Skeletal muscle tissue (tissue), 4 donors: ENCODE data around the gene HTR1A. TPM values are rescaled to one million over a fixed set of nuclear protein-coding genes. Genes with fewer than 3 reads are reported as not detected.

Experiments
- H3K27ac ChIP-seq: one replicate; pipeline ENCODE4 v1.7.0; 2013; ENCODE audit warnings: mild to moderate bottlenecking, low read depth, low read length, inconsistent platforms
- H3K27me3 ChIP-seq, 3 donors: one replicate each; pipeline ENCODE4 v1.7.0; 2013; ENCODE audit warnings: low read length in 3 of 3; ENCODE audit not compliant: control insufficient read depth in 3 of 3, insufficient read depth in 3 of 3
- H3K36me3 ChIP-seq, 3 donors: one replicate each; pipeline ENCODE4 v1.7.0; 2013; ENCODE audit warnings: low read length in 3 of 3; ENCODE audit not compliant: control insufficient read depth in 3 of 3, insufficient read depth in 3 of 3
- H3K4me1 ChIP-seq, 3 donors: one replicate each; pipeline ENCODE4 v1.7.0; 2013; ENCODE audit warnings: low read length in 3 of 3, mild to moderate bottlenecking in 3 of 3; ENCODE audit not compliant: control insufficient read depth in 3 of 3, insufficient read depth in 3 of 3
- H3K4me3 ChIP-seq, 3 donors: one replicate each; pipeline ENCODE4 v1.7.0; 2013; ENCODE audit warnings: low read length in 3 of 3
- H3K9ac ChIP-seq, 3 donors: one replicate each; pipeline ENCODE4 v1.7.0; 2013; ENCODE audit warnings: low read length in 3 of 3, mild to moderate bottlenecking in 3 of 3, moderate library complexity in 2 of 3, low read depth in 1 of 3
- H3K9me3 ChIP-seq, 3 donors: one replicate each; pipeline ENCODE4 v1.7.0; 2013; ENCODE audit warnings: low read length in 3 of 3; ENCODE audit not compliant: control insufficient read depth in 3 of 3
- total RNA-seq: library from RNA; depleted of rRNA; stranded (reverse); fragments of >200 nt; gene quantifications from one replicate; pipeline ENCODE4 v1.2.3, GENCODE V29; 2014
- donor health status: Osteomylitis.

The HTR1A gene
- not detected for total RNA-seq

GRCh38 chr5:63962279-63962678, at the start of gene HTR1A:
TSS of gene HTR1A (minus strand) at chr5:63962445. CDS start at chr5:63961719, 726 bp downstream.
- Histone ChIP-seq H3K27ac (no peak within 1 kb of the TSS), H3K36me3 (no peaks in the 10 kb centered on the region), H3K9me3 (peaks cover 0 to 2% (median 0%) of the 10 kb centered on the region in 3 donors), H3K4me3 (no peak within 1 kb of the TSS), H3K4me1 (no peaks in the 10 kb centered on the region), H3K9ac (no peak within 1 kb of the TSS), H3K27me3 (peaks cover 37 to 39% (median 37%) of the 10 kb centered on the region in 3 donors)

GRCh38 chr5:64003966-64004365, 41.7 kb upstream of the HTR1A start:
- no peaks in the 10 kb centered on the region for H3K9me3 ChIP-seq
- H3K4me1 ChIP-seq, result no peaks in the 10 kb centered on the region
- H3K9ac ChIP-seq, result no peak overlapping the region
- H3K36me3 ChIP-seq, result no peaks in the 10 kb centered on the region
- no peak overlapping the region for H3K27ac ChIP-seq
- H3K4me3 ChIP-seq, result no peak overlapping the region
- no peaks in the 10 kb centered on the region for H3K27me3 ChIP-seq

DNA sequence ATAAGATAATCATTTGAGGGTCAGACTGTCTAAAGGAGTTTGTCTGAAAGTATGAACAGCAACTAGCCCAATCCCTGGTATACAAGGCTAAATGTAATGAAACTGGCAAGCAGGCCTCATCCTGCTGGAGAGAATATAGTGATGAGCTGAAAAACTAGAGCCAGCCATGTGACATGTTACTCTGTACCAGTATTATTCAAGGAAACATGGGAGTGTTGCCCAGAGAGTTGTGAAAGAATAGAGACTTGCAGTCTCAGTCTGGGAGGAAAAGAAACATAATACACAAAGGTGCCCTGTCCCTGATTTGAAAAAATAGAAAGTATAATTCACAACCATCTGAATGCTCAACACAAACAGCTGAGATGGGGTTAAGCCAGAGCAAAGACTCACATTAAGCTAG, 37.9 kb upstream of the HTR1A start:
- no peak overlapping the region for H3K9ac ChIP-seq
- no peak overlapping the region for H3K4me3 ChIP-seq
- no peak overlapping the region for H3K27ac ChIP-seq
- H3K9me3 ChIP-seq, result no peaks in the 10 kb centered on the region
- no peaks in the 10 kb centered on the region for H3K27me3 ChIP-seq
- H3K36me3 ChIP-seq, result no peaks in the 10 kb centered on the region
- H3K4me1 ChIP-seq, result no peaks in the 10 kb centered on the region

DNA sequence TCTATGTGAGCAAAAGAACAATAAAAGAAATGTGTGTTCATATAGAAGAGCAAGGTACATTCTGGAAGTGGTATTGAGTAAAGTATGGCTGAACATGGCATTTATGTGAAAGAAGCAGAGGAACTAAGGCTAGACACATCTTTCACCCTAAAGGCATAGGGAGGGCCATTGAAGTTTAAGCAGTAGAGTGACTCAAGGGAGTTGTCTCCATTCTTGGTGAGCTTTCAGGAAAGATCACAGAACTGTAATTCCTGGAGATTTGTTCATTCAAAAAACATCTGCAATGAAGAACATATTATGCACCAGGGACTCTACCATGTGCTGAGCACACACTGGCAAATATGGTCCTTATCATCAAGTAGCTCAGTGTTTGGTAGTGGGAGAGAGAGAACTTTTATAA, 24.8 kb upstream of the HTR1A start:
- no peak overlapping the region for H3K4me3 ChIP-seq

DNA sequence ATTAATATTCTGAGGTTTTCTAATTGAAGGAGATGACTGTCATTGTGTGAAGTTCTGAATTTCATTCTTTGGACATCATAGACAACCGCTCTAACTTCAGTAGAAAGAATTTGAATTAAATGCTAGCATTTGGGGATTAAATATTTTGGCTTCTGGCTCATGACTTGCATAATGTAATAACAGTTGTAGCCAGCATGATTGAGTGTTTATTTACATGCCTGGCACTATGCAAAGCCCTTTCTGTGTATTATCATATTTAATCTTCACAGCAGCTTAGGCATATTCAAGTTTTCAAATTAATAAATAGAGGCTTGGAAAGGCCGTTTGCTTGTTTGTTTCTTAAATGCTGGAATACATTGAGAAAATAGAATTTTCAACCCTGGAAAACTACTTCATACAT, 19.6 kb upstream of the HTR1A start:
- no peaks in the 10 kb centered on the region for H3K4me1 ChIP-seq
- H3K36me3 ChIP-seq, result no peaks in the 10 kb centered on the region
- no peak overlapping the region for H3K9ac ChIP-seq
- H3K4me3 ChIP-seq, result no peak overlapping the region
- H3K27me3 ChIP-seq, result no peaks in the 10 kb centered on the region
- no peak overlapping the region for H3K27ac ChIP-seq
- H3K9me3 ChIP-seq, result peaks cover 0 to 1% (median 0%) of the 10 kb centered on the region in 3 donors

More for the DNA sequence above, 24.8 kb upstream of the HTR1A start:
- Histone ChIP-seq H3K4me1 (no peaks in the 10 kb centered on the region), H3K9me3 (peaks cover 0 to 1% (median 0%) of the 10 kb centered on the region in 3 donors), H3K27me3 (no peaks in the 10 kb centered on the region), H3K27ac (no peak overlapping the region), H3K9ac (no peak overlapping the region), H3K36me3 (no peaks in the 10 kb centered on the region)

GRCh38 chr5:63963926-63964325, 1.7 kb upstream of the HTR1A start:
- no peaks in the 10 kb centered on the region for H3K4me1 ChIP-seq
- peaks cover 0 to 2% (median 0%) of the 10 kb centered on the region in 3 donors for H3K9me3 ChIP-seq
- H3K9ac ChIP-seq, result no peak overlapping the region
- peaks cover 33 to 37% (median 33%) of the 10 kb centered on the region in 3 donors for H3K27me3 ChIP-seq
- no peaks in the 10 kb centered on the region for H3K36me3 ChIP-seq
- no peak overlapping the region for H3K4me3 ChIP-seq
- no peak overlapping the region for H3K27ac ChIP-seq

GRCh38 chr5:63963080-63963735, 963 bp upstream of the HTR1A start:
- no peak overlapping the region for H3K27ac ChIP-seq
- H3K36me3 ChIP-seq, result no peaks in the 10 kb centered on the region
- peaks cover 0 to 2% (median 0%) of the 10 kb centered on the region in 3 donors for H3K9me3 ChIP-seq
- H3K4me1 ChIP-seq, result no peaks in the 10 kb centered on the region
- H3K4me3 ChIP-seq, result no peak overlapping the region
- H3K27me3 ChIP-seq, result peaks cover 37 to 39% (median 37%) of the 10 kb centered on the region in 3 donors
- no peak overlapping the region for H3K9ac ChIP-seq

- Histone ChIP-seq H3K36me3 (no peaks in the 10 kb centered on the region), H3K9ac (no peak overlapping the region), H3K27me3 (peaks cover 37 to 39% (median 37%) of the 10 kb centered on the region in 3 donors), H3K9me3 (peaks cover 0 to 2% (median 0%) of the 10 kb centered on the region in 3 donors), H3K4me1 (no peaks in the 10 kb centered on the region), H3K27ac (no peak overlapping the region), H3K4me3 (no peak overlapping the region)
Observed at GRCh38 chr5:63961598-63962161, 565 bp downstream of the HTR1A start.

- Histone ChIP-seq H3K4me1 (no peaks in the 10 kb centered on the region), H3K4me3 (no peak overlapping the region), H3K9ac (no peak overlapping the region), H3K27me3 (peaks cover 37 to 39% (median 37%) of the 10 kb centered on the region in 3 donors), H3K9me3 (peaks cover 0 to 2% (median 0%) of the 10 kb centered on the region in 3 donors), H3K36me3 (no peaks in the 10 kb centered on the region), H3K27ac (no peak overlapping the region)
Observed at GRCh38 chr5:63961125-63961597, 1.1 kb downstream of the HTR1A start.

DNA sequence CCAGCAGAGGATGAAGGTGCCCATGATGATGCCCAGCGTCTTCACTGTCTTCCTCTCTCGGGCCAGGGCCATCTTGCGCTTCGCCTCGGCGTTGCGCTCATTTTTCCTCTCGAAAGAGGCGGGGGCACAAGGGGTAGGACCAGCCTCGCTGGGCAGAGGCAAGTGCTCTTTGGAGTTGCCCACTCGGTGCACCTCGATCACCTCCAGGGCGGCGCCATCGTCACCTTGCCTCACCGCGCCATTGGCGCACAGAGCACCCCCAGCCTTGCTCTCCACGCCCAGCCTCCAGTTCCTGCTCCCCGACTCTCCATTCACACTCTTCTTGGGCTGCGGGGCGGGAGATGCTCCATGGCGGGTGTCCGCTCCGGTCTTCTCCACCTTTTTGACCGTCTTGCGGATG, 1.6 kb downstream of the HTR1A start:
- H3K27me3 ChIP-seq, result peaks cover 37 to 39% (median 37%) of the 10 kb centered on the region in 3 donors

More for the DNA sequence above, 1.6 kb downstream of the HTR1A start:
- Histone ChIP-seq H3K4me1 (no peaks in the 10 kb centered on the region), H3K9me3 (peaks cover 0 to 2% (median 0%) of the 10 kb centered on the region in 3 donors), H3K36me3 (no peaks in the 10 kb centered on the region), H3K9ac (no peak overlapping the region), H3K4me3 (no peak overlapping the region), H3K27ac (no peak overlapping the region)
